CD8-positive, alpha-beta memory T cell (primary cell): ENCODE measurements around the gene CPNE2. TPM values are rescaled to one million over a fixed set of nuclear protein-coding genes. Genes with fewer than 3 reads are reported as not detected.
A peak's percentile ranks its signal among the peaks of the same experiment; 100 is the strongest.

Source experiments
- CTCF ChIA-PET: fragments of 350-600 bp; sonication (Branson Sonifier 250); formaldehyde crosslinking; loops from one replicate; lab custom pipeline; 2021; ENCODE audit warnings: antibody characterized with exemption; lab: Charles Lee
- POLR2A ChIA-PET: fragments of 350-600 bp; sonication (Branson Sonifier 250); formaldehyde crosslinking; loops from one replicate; lab custom pipeline; 2021; ENCODE audit warnings: antibody characterized with exemption; lab: Charles Lee
- DNase-seq, 5 donors: peaks; one replicate each; pipeline versions ENCODE4 v3.0.0 to v3.0.0-alpha.2; 2020 to 2022; ENCODE audit warnings: mixed read lengths in 1 of 5
- H3K27ac ChIP-seq: one replicate; pipeline ENCODE4 v1.7.0; 2013; ENCODE audit warnings: low read depth, mild to moderate bottlenecking, low read length, moderate library complexity
- H3K27me3 ChIP-seq: 2 replicates; pipeline ENCODE4 v1.7.0; 2013; ENCODE audit warnings: low read length, mild to moderate bottlenecking; ENCODE audit not compliant: insufficient read depth, poor library complexity, severe bottlenecking
- H3K36me3 ChIP-seq: 2 replicates; pipeline ENCODE4 v1.7.0; 2013; ENCODE audit warnings: mild to moderate bottlenecking, low read length, moderate library complexity; ENCODE audit not compliant: insufficient read depth
- H3K4me1 ChIP-seq: 2 replicates; pipeline ENCODE4 v1.7.0; 2013; ENCODE audit warnings: mild to moderate bottlenecking, low read length, moderate library complexity; ENCODE audit not compliant: insufficient read depth
- H3K4me3 ChIP-seq: 2 replicates; pipeline ENCODE4 v1.7.0; 2013; ENCODE audit warnings: mild to moderate bottlenecking, low read length
- H3K9me3 ChIP-seq: 2 replicates; pipeline ENCODE4 v1.7.0; 2013; ENCODE audit warnings: mild to moderate bottlenecking, low read length
- H3K27ac Mint-ChIP-seq, 8 donors: one replicate each; pipeline ENCODE4 v1.8.0; 2020 to 2021; ENCODE audit warnings: mixed read lengths in 8 of 8, mild to moderate bottlenecking in 6 of 8, inconsistent platforms in 3 of 8, moderate library complexity in 3 of 8
- H3K27me3 Mint-ChIP-seq, 2 donors: one replicate each; pipeline ENCODE4 v1.8.0; 2020 to 2021; ENCODE audit warnings: mixed read lengths in 2 of 2, mild to moderate bottlenecking in 1 of 2, moderate library complexity in 1 of 2
- H3K36me3 Mint-ChIP-seq, 3 donors: one replicate each; pipeline ENCODE4 v1.8.0; 2020 to 2021; ENCODE audit warnings: mixed read lengths in 3 of 3, inconsistent platforms in 1 of 3, mild to moderate bottlenecking in 1 of 3
- H3K4me1 Mint-ChIP-seq, 3 donors: one replicate each; pipeline ENCODE4 v1.8.0; 2020 to 2021; ENCODE audit warnings: mixed read lengths in 3 of 3, inconsistent platforms in 1 of 3, mild to moderate bottlenecking in 1 of 3
- H3K4me3 Mint-ChIP-seq, 7 donors: one replicate each; pipeline ENCODE4 v1.8.0; 2020 to 2021; ENCODE audit warnings: mixed read lengths in 7 of 7, mild to moderate bottlenecking in 6 of 7, moderate library complexity in 4 of 7, inconsistent platforms in 2 of 7
- H3K9me3 Mint-ChIP-seq, 5 donors: one replicate each; pipeline ENCODE4 v1.8.0; 2020 to 2022; ENCODE audit warnings: mixed read lengths in 5 of 5, mild to moderate bottlenecking in 3 of 5, moderate library complexity in 2 of 5, inconsistent platforms in 1 of 5
- polyA plus RNA-seq: library from polyadenylated mRNA; unstranded; fragments of 300-500 nt; fragmentation: Illumina TruSeq; gene quantifications from one replicate; pipeline ENCODE4 v1.2.3, GENCODE V29; 2021
- total RNA-seq, 2 experiments: library from RNA; stranded (reverse); gene quantifications; one replicate each; pipeline ENCODE4 v1.2.3, GENCODE V29; 2021

The CPNE2 gene
- total and polyA plus RNA-seq, 3 experiments from 2014 or later = 9.4 to 90.4 (median 9.4) TPM

- POLR2A ChIA-PET = interaction anchor here (0.7 kb wide), 1 partner anchor 29 kb away, joined by 8 read pairs; no protein-coding TSS in a partner anchor
- no peaks in the 10 kb centered on the region for H3K9me3 ChIP-seq
- peaks cover 8% of the 10 kb centered on the region for H3K4me1 ChIP-seq
- Mint-ChIP-seq H3K36me3 (peaks cover 0 to 3% (median 3%) of the 10 kb centered on the region in 3 donors), H3K4me1 (peaks cover 3 to 7% (median 7%) of the 10 kb centered on the region in 3 donors), H3K27me3 (no peaks in the 10 kb centered on the region), H3K4me3 (peak overlapping the region in 1 of 7 donors; percentile 40), H3K27ac (peak overlapping the region in 2 of 8 donors; percentile 68 to 77), H3K9me3 (no peaks in the 10 kb centered on the region)
- DNase-seq = peak in 1 of 5 donors; percentile 22
- no peaks in the 10 kb centered on the region for H3K27me3 ChIP-seq
- no peak overlapping the region for H3K27ac ChIP-seq
- CTCF ChIA-PET = interaction anchor here (1.1 to 1.5 kb wide), 2 partner anchors 25 to 26 kb away, joined by 3 to 4 read pairs; partner anchors contain the start of gene CPNE2
- no peak overlapping the region for H3K4me3 ChIP-seq
- H3K36me3 ChIP-seq = no peaks in the 10 kb centered on the region
Measured at GRCh38 chr16:57118461-57119084, 26.2 kb downstream of the CPNE2 start.

DNA sequence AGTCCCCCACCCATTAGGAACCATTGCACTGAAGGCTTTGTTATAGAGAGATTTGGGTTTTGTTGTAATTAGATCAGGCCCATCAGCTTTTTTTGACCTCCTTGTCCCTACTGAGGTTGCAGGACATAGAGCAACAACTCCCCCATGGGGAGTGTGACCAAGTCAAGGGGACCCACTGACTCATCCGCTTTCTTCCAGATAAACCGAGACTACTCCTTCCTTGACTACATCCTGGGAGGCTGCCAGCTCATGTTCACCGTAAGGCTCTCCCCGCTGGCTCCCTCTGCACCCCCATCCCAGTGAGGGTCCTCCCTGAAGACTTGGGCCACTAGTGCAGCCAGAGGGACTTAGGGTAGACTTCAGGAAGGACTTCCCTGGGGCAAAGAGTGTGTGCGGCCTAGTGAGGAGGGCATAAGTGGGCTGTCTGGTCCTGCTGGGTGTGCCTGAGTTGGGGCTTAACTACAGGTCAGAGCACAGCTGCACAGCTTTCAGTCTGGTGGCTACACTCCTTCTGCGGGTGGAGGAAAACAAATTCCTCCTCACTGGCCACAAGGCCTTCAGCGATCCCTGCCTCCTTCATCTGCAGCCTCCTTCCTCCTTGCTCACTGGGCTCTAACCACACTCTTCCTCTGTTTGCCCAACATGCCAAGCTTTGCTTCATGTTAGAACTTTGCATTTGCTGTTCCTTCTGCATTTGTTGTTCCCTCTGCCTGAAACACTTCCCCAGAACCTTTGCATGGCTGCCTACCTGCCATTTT lies 31.0 kb downstream of the CPNE2 start:
- H3K4me3 ChIP-seq = no peak overlapping the region
- H3K9me3 Mint-ChIP-seq = no peaks in the 10 kb centered on the region
- POLR2A ChIA-PET = no interaction called here
- H3K27ac Mint-ChIP-seq = peak overlapping the region in 7 of 8 donors; percentile 23 to 92 (median 79)
- peak overlapping the region in 3 of 7 donors; percentile 7 to 52 (median 20) for H3K4me3 Mint-ChIP-seq
- H3K9me3 ChIP-seq = no peaks in the 10 kb centered on the region
- H3K4me1 Mint-ChIP-seq = peaks cover 45 to 54% (median 53%) of the 10 kb centered on the region in 3 donors
- no peaks in the 10 kb centered on the region for H3K27me3 ChIP-seq
- peaks cover 53% of the 10 kb centered on the region for H3K4me1 ChIP-seq
- CTCF ChIA-PET = no interaction called here
- peak in 1 of 5 donors; percentile 30 for DNase-seq
- H3K27ac ChIP-seq = no peak overlapping the region
- H3K36me3 Mint-ChIP-seq = no peaks in the 10 kb centered on the region
- H3K36me3 ChIP-seq = no peaks in the 10 kb centered on the region
- no peaks in the 10 kb centered on the region for H3K27me3 Mint-ChIP-seq

DNA sequence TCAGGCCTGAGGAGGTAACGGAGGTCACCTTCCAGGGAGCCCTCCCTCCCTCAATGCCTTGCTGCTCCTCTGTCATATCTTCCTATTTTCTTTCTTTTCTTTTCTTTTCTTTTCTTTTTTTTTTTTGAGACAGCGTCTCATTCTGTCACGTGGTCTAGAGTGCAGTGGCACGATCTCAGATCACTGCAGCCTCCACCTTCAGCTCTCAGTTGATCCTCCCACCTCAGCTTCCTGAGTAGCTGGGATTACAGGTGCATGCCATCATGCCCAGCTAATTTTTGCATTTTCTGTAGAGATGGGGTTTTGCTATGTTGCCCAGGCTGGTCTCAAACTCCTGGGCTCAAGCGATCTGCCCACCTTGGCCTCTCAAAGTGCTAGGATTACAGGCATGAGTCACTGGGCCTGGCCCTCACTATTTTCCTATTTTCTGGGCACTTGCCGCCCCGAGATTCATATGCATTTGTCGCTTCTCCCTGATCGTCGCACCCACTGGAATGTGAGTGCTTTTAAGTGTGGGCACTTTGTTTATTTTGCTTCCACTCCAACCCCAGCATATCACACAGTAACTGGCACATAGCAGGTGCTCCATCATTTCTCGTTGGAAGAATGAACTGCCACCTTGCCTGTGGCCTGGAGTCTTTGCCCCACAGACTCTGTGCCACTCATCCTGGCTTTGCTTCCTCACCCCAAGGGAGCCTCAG lies 31.7 kb downstream of the CPNE2 start:
- Histone ChIP-seq H3K9me3 (no peaks in the 10 kb centered on the region), H3K4me3 (no peak overlapping the region), H3K36me3 (no peaks in the 10 kb centered on the region), H3K27ac (no peak overlapping the region), H3K27me3 (no peaks in the 10 kb centered on the region), H3K4me1 (peaks cover 61% of the 10 kb centered on the region)
- no peaks in the 10 kb centered on the region for H3K9me3 Mint-ChIP-seq
- ChIA-PET CTCF (no interaction called here), POLR2A (interaction anchor here (0.7 kb wide), 1 partner anchor 21 kb away, joined by 4 read pairs; no protein-coding TSS in a partner anchor)
- no peaks in the 10 kb centered on the region for H3K36me3 Mint-ChIP-seq
- peak overlapping the region in 4 of 7 donors; percentile 7 to 52 (median 18) for H3K4me3 Mint-ChIP-seq
- DNase-seq = peak in 1 of 5 donors; percentile 38
- peaks cover 51 to 61% (median 60%) of the 10 kb centered on the region in 3 donors for H3K4me1 Mint-ChIP-seq
- no peaks in the 10 kb centered on the region for H3K27me3 Mint-ChIP-seq
- peak overlapping the region; percentile 23 to 92 (median 82) for H3K27ac Mint-ChIP-seq

DNA sequence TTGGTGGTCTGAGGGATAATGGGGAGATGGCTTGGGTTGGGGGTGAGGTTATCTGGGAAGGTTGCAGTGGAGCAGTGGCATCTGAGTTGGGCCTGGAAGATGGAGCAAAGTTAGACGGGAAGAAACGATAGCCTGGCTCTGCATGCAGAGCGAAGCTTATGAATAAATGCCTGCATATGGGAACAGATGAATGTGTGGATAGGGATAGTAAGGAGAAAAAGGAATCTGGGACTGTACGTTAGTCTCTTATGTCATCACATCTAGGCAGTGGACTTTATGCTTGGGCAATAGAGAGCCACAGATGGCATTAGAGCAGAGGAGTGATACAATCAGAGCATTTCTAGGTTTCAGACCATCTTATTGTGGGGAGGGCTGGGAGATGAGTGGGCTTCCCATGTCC lies 33.0 kb downstream of the CPNE2 start:
- Mint-ChIP-seq H3K27ac (peak overlapping the region in 7 of 8 donors; percentile 18 to 85 (median 49)), H3K36me3 (no peaks in the 10 kb centered on the region), H3K4me1 (peaks cover 63 to 74% (median 70%) of the 10 kb centered on the region in 3 donors), H3K27me3 (no peaks in the 10 kb centered on the region), H3K4me3 (peak overlapping the region in 1 of 7 donors; percentile 20), H3K9me3 (no peaks in the 10 kb centered on the region)
- CTCF ChIA-PET = interaction anchor here (0.5 to 1.4 kb wide), 3 partner anchors 23 to 195 kb away, joined by 3 read pairs; partner anchors contain the start of gene CPNE2
- H3K4me3 ChIP-seq = no peak overlapping the region
- POLR2A ChIA-PET = no interaction called here
- H3K9me3 ChIP-seq = no peaks in the 10 kb centered on the region
- no peak overlapping the region for H3K27ac ChIP-seq
- no peak for DNase-seq
- peaks cover 67% of the 10 kb centered on the region for H3K4me1 ChIP-seq
- H3K36me3 ChIP-seq = no peaks in the 10 kb centered on the region
- no peaks in the 10 kb centered on the region for H3K27me3 ChIP-seq

DNA sequence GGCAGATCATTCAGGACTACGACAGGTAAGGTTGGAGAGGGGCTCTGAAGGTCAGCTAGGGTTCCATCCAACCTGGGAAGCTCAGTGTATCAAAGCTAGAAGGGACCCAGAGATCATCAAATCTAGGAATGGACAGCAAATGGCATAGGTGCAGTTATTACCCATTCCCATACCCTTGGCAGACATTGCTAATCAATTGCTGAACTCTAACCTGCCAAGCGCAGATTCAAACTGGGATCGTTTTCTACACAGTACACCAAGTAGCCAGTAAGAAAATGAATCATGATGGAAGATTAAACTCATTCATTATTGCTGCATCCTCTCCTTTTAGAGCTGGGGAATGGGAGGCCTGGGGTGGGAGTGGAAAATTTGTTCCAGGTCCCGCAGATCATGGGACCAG lies 33.6 kb downstream of the CPNE2 start:
- Mint-ChIP-seq H3K27ac (peak overlapping the region in 7 of 8 donors; percentile 84 to 99 (median 96)), H3K9me3 (no peaks in the 10 kb centered on the region), H3K4me1 (peaks cover 69 to 80% (median 76%) of the 10 kb centered on the region in 3 donors), H3K27me3 (no peaks in the 10 kb centered on the region), H3K4me3 (peak overlapping the region in 2 of 7 donors; percentile 20 to 23), H3K36me3 (no peaks in the 10 kb centered on the region)
- H3K27me3 ChIP-seq = no peaks in the 10 kb centered on the region
- H3K9me3 ChIP-seq = no peaks in the 10 kb centered on the region
- no peak overlapping the region for H3K4me3 ChIP-seq
- CTCF ChIA-PET = interaction anchor here (1.0 to 5.8 kb wide), 3 partner anchors 23 to 42 kb away, joined by 3 to 23 read pairs (median 3); partner anchors contain the start of gene CPNE2
- no peak overlapping the region for H3K27ac ChIP-seq
- H3K4me1 ChIP-seq = peaks cover 73% of the 10 kb centered on the region
- POLR2A ChIA-PET = no interaction called here
- no peaks in the 10 kb centered on the region for H3K36me3 ChIP-seq
- no peak for DNase-seq

- no peak for DNase-seq
- Histone ChIP-seq H3K4me1 (peaks cover 77% of the 10 kb centered on the region), H3K36me3 (no peaks in the 10 kb centered on the region), H3K9me3 (no peaks in the 10 kb centered on the region), H3K27me3 (no peaks in the 10 kb centered on the region), H3K27ac (no peak overlapping the region), H3K4me3 (no peak overlapping the region)
- H3K4me3 Mint-ChIP-seq = peak overlapping the region in 6 of 7 donors; percentile 2 to 77 (median 62)
- no peaks in the 10 kb centered on the region for H3K36me3 Mint-ChIP-seq
- ChIA-PET CTCF (interaction anchor here (1.4 to 5.8 kb wide), 2 partner anchors 24 to 43 kb away, joined by 3 to 23 read pairs; no protein-coding TSS in a partner anchor), POLR2A (interaction anchor here (0.5 to 1.1 kb wide), 2 partner anchors 40 to 898 kb away, joined by 3 to 5 read pairs; no protein-coding TSS in a partner anchor)
- no peaks in the 10 kb centered on the region for H3K9me3 Mint-ChIP-seq
- H3K4me1 Mint-ChIP-seq = peaks cover 72 to 84% (median 80%) of the 10 kb centered on the region in 3 donors
- no peaks in the 10 kb centered on the region for H3K27me3 Mint-ChIP-seq
- H3K27ac Mint-ChIP-seq = peak overlapping the region; percentile 74 to 99 (median 96)
Measured at GRCh38 chr16:57126411-57126810, 34.0 kb downstream of the CPNE2 start.

- no peak overlapping the region for H3K4me3 ChIP-seq
- Mint-ChIP-seq H3K27me3 (no peaks in the 10 kb centered on the region), H3K27ac (peak overlapping the region; percentile 84 to 99 (median 96)), H3K36me3 (no peaks in the 10 kb centered on the region), H3K9me3 (no peaks in the 10 kb centered on the region), H3K4me1 (peaks cover 79 to 92% (median 88%) of the 10 kb centered on the region in 3 donors), H3K4me3 (peak overlapping the region in 6 of 7 donors; percentile 49 to 77 (median 64))
- no peak for DNase-seq
- no peaks in the 10 kb centered on the region for H3K36me3 ChIP-seq
- ChIA-PET POLR2A (interaction anchor here (0.5 to 1.1 kb wide), 2 partner anchors 41 to 897 kb away, joined by 3 to 5 read pairs; no protein-coding TSS in a partner anchor), CTCF (interaction anchor here (1.1 to 5.8 kb wide), 4 partner anchors 9 to 44 kb away, joined by 3 to 23 read pairs (median 10); partner anchors contain the start of gene CPNE2)
- no peaks in the 10 kb centered on the region for H3K9me3 ChIP-seq
- no peak overlapping the region for H3K27ac ChIP-seq
- no peaks in the 10 kb centered on the region for H3K27me3 ChIP-seq
- H3K4me1 ChIP-seq = peaks cover 85% of the 10 kb centered on the region
Measured at GRCh38 chr16:57127037-57127763, 34.8 kb downstream of the CPNE2 start.
